Tibial nerve (tissue), 3 donors: ENCODE results near the gene SCAF4.

ENCODE experiments used
- CTCF ChIP-seq, 5 experiments: fragments of 200-600 bp in 3 of 5; fragments of 450-650 bp in 2 of 5; sonication (generic) in 3 of 5; IDR thresholded peaks; one replicate each; pipeline ENCODE4 v1.5.1; 2016 to 2019; ENCODE audit warnings: antibody characterized with exemption in 5 of 5, mild to moderate bottlenecking in 3 of 5, moderate library complexity in 2 of 5
- POLR2A ChIP-seq, 2 donors: fragments of 450-650 bp; IDR thresholded peaks; one replicate each; pipeline ENCODE4 v1.6.1; 2017; ENCODE audit warnings: antibody characterized with exemption in 2 of 2, mild to moderate bottlenecking in 2 of 2, moderate library complexity in 2 of 2

- TF ChIP-seq CTCF (IDR thresholded peaks at IDR 0.05) (no peak), POLR2A (IDR thresholded peaks at IDR 0.05) (no peak)
These were observed 49.0 kb upstream of the SCAF4 start for GRCh38 chr21:31780944-31781343.
